ENCODE results near the gene ASGR1.

DNA sequence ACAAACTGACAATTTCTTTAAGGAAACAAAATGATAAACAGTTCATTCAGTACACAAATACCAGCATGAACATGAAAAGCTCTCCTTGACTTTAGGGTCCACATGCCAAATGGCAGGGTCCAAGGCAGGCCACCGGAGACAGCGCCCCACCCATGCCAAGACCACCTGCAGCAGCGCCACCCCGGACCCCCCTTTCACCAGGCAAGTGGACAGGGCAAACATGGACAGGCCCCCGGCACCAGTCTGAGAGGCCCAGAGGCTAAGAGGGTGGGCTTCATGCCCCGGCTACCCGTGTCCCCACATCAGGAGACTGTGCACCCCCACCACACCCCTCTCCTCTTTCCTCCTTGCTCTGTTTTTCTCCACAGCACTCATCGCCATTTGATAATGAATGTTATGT, 49.9 kb downstream of the ASGR1 start:
- TF ChIP-seq POLR2A (IDR thresholded peaks at IDR 0.05) = no peak
- no peak for TF ChIP-seq POLR2AphosphoS5 (IDR thresholded peaks at IDR 0.05)
- TF ChIP-seq CTCF (IDR thresholded peaks at IDR 0.05) = no peak

Measured in stomach (tissue), 4 donors.